ENCODE data around the gene HBP1. TPM values are rescaled to one million over a fixed set of nuclear protein-coding genes. Genes with fewer than 3 reads are reported as not detected.
"Not testable (repeated sequence)": the region's sequence is repeated elsewhere in the genome, so short reads cannot be mapped to it uniquely, and the experiment has no call there.

HBP1 gene
- polyA plus RNA-seq, 3 donors: 41.2 to 52.9 (median 44.7) TPM

DNA sequence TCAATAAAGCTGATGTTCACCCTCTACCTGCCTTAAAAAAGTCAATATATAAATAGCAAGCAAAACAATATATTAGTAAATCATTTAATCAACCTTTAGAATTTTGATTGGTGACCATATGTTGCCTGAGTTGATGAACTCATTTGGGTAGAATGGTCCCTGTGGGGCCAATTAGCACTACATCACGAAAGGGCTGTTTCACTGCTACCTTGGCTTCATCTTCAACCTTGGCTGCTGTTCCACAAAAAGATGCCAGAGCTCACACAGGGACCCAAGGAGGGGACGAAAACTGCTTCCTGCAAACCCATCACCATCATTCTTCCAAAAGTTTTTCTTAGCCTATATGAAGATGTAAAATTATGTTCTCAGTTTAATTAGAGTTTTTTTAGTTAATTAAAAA, 35.4 kb upstream of the HBP1 start:
- no peak overlapping the region for H3K27ac Mint-ChIP-seq
- Histone ChIP-seq H3K4me3 (replicated peaks in 1 of 3; ENCODE audit: low read depth in 2 of 3, low read length in 3 of 3) (no peak overlapping the region), H3K27ac (ENCODE audit: low read depth in 1 of 2, low read length in 2 of 2) (no peak overlapping the region), H3K9ac (ENCODE audit: insufficient read depth, low read length, poor library complexity, severe bottlenecking) (no peak overlapping the region), H3K4me1 (ENCODE audit: control insufficient read depth in 1 of 2, insufficient read depth in 2 of 2, low read length in 2 of 2) (no peaks in the 10 kb centered on the region), H3K36me3 (replicated peaks in 1 of 2; ENCODE audit: control insufficient read depth in 1 of 2, insufficient read depth in 2 of 2, low read length in 2 of 2) (peaks cover 0 to 4% of the 10 kb centered on the region in 2 donors), H3K27me3 (ENCODE audit: control insufficient read depth in 2 of 2, insufficient read depth in 2 of 2, low read length in 2 of 2) (no peaks in the 10 kb centered on the region), H3K4me2 (replicated peaks; ENCODE audit: extremely low read depth, low read length, poor library complexity, severe bottlenecking) (no peak overlapping the region), H3K9me3 (replicated peaks in 1 of 2; ENCODE audit: control insufficient read depth in 1 of 2, insufficient read depth in 1 of 2, low read length in 2 of 2) (no peaks in the 10 kb centered on the region), H2AFZ (ENCODE audit: insufficient read depth, low read depth, low read length, poor library complexity, severe bottlenecking) (no peak overlapping the region), H3K79me2 (ENCODE audit: insufficient read depth, low read length) (no peaks in the 10 kb centered on the region), H4K20me1 (ENCODE audit: insufficient read depth, low read length) (no peaks in the 10 kb centered on the region)
- WGBS (ENCODE audit: insufficient coverage): 100% methylated on average over 1 of the region's 2 CpGs
- TF ChIP-seq, protein P1, sequence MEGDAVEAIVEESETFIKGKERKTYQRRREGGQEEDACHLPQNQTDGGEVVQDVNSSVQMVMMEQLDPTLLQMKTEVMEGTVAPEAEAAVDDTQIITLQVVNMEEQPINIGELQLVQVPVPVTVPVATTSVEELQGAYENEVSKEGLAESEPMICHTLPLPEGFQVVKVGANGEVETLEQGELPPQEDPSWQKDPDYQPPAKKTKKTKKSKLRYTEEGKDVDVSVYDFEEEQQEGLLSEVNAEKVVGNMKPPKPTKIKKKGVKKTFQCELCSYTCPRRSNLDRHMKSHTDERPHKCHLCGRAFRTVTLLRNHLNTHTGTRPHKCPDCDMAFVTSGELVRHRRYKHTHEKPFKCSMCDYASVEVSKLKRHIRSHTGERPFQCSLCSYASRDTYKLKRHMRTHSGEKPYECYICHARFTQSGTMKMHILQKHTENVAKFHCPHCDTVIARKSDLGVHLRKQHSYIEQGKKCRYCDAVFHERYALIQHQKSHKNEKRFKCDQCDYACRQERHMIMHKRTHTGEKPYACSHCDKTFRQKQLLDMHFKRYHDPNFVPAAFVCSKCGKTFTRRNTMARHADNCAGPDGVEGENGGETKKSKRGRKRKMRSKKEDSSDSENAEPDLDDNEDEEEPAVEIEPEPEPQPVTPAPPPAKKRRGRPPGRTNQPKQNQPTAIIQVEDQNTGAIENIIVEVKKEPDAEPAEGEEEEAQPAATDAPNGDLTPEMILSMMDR (IDR thresholded peaks at IDR 0.05): no peak
- H3K36me3 Mint-ChIP-seq: peaks cover 10 to 11% of the 10 kb centered on the region in 2 donors
- DNase-seq: no peak
- H3K27me3 Mint-ChIP-seq (ENCODE audit: low read depth in 3 of 3): no peaks in the 10 kb centered on the region
- H3K4me1 Mint-ChIP-seq: no peaks in the 10 kb centered on the region
- intact Hi-C loops (cut with micrococcal nuclease): no loop called here
- peaks cover 0 to 2% (median 0%) of the 10 kb centered on the region in 7 donors for H3K9me3 Mint-ChIP-seq
- H3K4me3 Mint-ChIP-seq: no peak overlapping the region

DNA sequence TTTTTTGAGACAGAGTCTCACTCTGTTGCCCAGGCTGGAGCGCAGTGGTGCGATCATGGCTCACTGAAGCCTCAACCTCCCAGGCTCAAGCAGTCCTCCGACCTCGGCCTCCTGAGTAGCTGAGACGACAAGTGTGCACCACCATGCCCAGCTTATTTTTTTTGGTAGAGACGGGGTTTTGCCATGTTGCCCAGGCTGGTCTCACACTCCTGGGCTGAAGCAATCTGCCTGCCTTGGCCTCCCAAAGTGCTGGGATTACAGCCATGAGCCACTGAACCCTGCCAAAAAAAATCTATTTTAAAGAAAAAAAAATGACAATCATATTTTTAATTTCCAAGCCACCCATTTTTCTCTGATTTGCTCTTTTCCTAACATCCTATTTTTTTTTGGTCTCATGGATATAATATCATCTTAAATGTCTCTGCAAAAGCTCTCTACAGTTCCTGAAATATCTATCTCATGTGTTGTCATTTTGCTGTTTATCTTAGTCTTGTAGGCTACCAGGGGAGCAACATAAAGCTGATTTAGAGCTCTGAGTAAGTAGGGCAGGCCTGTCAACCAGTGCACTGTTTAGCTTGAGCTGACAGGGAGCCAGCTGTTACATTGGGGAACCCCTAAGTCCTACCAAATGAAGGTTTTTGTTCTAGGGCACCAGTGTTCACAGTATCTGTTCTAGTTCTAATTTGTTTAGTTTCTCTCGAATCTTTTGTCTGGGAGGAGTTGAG, 29.9 kb upstream of the HBP1 start:
- DNase-seq: no peak
- intact Hi-C loops (cut with micrococcal nuclease): no loop called here
- no peaks in the 10 kb centered on the region for H3K9me3 Mint-ChIP-seq
- Histone ChIP-seq H3K27me3 (ENCODE audit: control insufficient read depth in 2 of 2, insufficient read depth in 2 of 2, low read length in 2 of 2) (no peaks in the 10 kb centered on the region), H2AFZ (ENCODE audit: insufficient read depth, low read depth, low read length, poor library complexity, severe bottlenecking) (no peak overlapping the region), H3K36me3 (replicated peaks in 1 of 2; ENCODE audit: control insufficient read depth in 1 of 2, insufficient read depth in 2 of 2, low read length in 2 of 2) (no peaks in the 10 kb centered on the region), H3K4me3 (replicated peaks in 1 of 3; ENCODE audit: low read depth in 2 of 3, low read length in 3 of 3) (no peak overlapping the region), H3K9ac (ENCODE audit: insufficient read depth, low read length, poor library complexity, severe bottlenecking) (no peak overlapping the region), H4K20me1 (ENCODE audit: insufficient read depth, low read length) (no peaks in the 10 kb centered on the region), H3K9me3 (replicated peaks in 1 of 2; ENCODE audit: control insufficient read depth in 1 of 2, insufficient read depth in 1 of 2, low read length in 2 of 2) (no peaks in the 10 kb centered on the region), H3K4me1 (ENCODE audit: control insufficient read depth in 1 of 2, insufficient read depth in 2 of 2, low read length in 2 of 2) (no peaks in the 10 kb centered on the region), H3K79me2 (ENCODE audit: insufficient read depth, low read length) (no peaks in the 10 kb centered on the region), H3K4me2 (replicated peaks; ENCODE audit: extremely low read depth, low read length, poor library complexity, severe bottlenecking) (no peak overlapping the region), H3K27ac (ENCODE audit: low read depth in 1 of 2, low read length in 2 of 2) (no peak overlapping the region)
- peak overlapping the region in 1 of 7 donors; percentile 16 for H3K27ac Mint-ChIP-seq
- H3K4me3 Mint-ChIP-seq: no peak overlapping the region
- 93% methylated on average over 7 of the region's 7 CpGs for WGBS (ENCODE audit: insufficient coverage)
- no peaks in the 10 kb centered on the region for H3K4me1 Mint-ChIP-seq
- TF ChIP-seq, protein P1 (IDR thresholded peaks at IDR 0.05): no peak
- H3K27me3 Mint-ChIP-seq (ENCODE audit: low read depth in 3 of 3): no peaks in the 10 kb centered on the region
- peaks cover 3 to 7% of the 10 kb centered on the region in 2 donors for H3K36me3 Mint-ChIP-seq

DNA sequence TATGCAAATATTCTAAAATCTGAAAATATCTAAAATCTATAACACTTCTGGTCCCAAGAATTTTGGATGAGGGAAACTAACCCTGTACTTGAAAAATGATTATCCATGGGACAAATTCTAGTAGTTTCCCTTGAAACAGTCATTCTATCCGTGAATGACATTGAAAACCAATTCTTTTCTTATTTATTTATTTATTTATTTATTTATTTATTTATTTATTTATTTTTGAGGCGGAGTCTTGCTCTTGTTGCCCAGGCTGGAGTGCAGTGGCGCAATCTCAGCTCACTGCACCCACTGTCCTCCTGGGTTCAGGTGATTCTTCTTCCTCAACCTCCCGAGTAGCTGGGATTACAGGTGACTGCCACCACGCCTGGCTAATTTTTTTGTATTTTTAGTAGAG, 24.9 kb upstream of the HBP1 start:
- H3K4me2 ChIP-seq (replicated peaks; ENCODE audit: extremely low read depth, low read length, poor library complexity, severe bottlenecking); H2AFZ ChIP-seq (ENCODE audit: insufficient read depth, low read depth, low read length, poor library complexity, severe bottlenecking); H3K79me2 ChIP-seq (ENCODE audit: insufficient read depth, low read length); H3K4me1 ChIP-seq (ENCODE audit: control insufficient read depth in 1 of 2, insufficient read depth in 2 of 2, low read length in 2 of 2); H3K9me3 Mint-ChIP-seq; DNase-seq; H3K4me3 ChIP-seq (replicated peaks in 1 of 3; ENCODE audit: low read depth in 2 of 3, low read length in 3 of 3); H3K36me3 Mint-ChIP-seq; H3K4me3 Mint-ChIP-seq; H3K4me1 Mint-ChIP-seq; H3K9ac ChIP-seq (ENCODE audit: insufficient read depth, low read length, poor library complexity, severe bottlenecking); H4K20me1 ChIP-seq (ENCODE audit: insufficient read depth, low read length); H3K36me3 ChIP-seq (replicated peaks in 1 of 2; ENCODE audit: control insufficient read depth in 1 of 2, insufficient read depth in 2 of 2, low read length in 2 of 2); H3K27me3 Mint-ChIP-seq (ENCODE audit: low read depth in 3 of 3); H3K9me3 ChIP-seq (replicated peaks in 1 of 2; ENCODE audit: control insufficient read depth in 1 of 2, insufficient read depth in 1 of 2, low read length in 2 of 2); H3K27me3 ChIP-seq (ENCODE audit: control insufficient read depth in 2 of 2, insufficient read depth in 2 of 2, low read length in 2 of 2); intact Hi-C loops (cut with micrococcal nuclease); H3K27ac ChIP-seq (ENCODE audit: low read depth in 1 of 2, low read length in 2 of 2): not testable (repeated sequence)
- 100% methylated on average over 1 of the region's 5 CpGs for WGBS (ENCODE audit: insufficient coverage)
- peak overlapping the region in 2 of 7 donors; percentile 5 to 58 for H3K27ac Mint-ChIP-seq
